ENCODE measurements around the gene LDLRAD3.

LDLRAD3 gene

DNA sequence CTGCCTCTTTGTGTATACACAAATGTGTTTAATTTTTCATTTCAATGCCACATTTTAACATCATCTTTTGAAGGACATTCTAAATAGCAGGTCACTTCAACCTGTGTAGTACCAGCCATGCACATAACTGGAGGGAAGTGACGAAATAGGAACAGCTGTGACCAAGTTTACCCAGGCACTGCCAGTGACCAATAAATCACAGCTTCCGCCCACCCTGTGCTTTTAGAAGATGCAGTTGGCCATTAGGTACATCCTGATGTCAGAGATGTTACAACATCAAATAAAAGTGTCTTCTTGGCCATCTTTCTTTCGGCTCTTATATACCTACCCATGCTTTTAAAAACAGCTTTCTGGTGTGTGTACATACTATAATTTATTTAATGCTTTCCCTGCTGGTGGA lies 7.8 kb downstream of the LDLRAD3 start:
- no peaks in the 10 kb centered on the region; the same call in 1 of the 2 replicates for H3K36me3 ChIP-seq (replicated peaks)
- DNase-seq (ENCODE audit: low spot score in 2 of 2) = no peak
- in situ Hi-C loops (cut with MboI; ENCODE audit: low sequenced_read_pairs) = no loop called here
- H3K4me3 ChIP-seq = no peak overlapping the region
- no peaks in the 10 kb centered on the region for H3K4me1 ChIP-seq
- no peaks in the 10 kb centered on the region for H3K27me3 ChIP-seq (ENCODE audit: low read depth)
- H3K9me3 ChIP-seq = no peaks in the 10 kb centered on the region

DNA sequence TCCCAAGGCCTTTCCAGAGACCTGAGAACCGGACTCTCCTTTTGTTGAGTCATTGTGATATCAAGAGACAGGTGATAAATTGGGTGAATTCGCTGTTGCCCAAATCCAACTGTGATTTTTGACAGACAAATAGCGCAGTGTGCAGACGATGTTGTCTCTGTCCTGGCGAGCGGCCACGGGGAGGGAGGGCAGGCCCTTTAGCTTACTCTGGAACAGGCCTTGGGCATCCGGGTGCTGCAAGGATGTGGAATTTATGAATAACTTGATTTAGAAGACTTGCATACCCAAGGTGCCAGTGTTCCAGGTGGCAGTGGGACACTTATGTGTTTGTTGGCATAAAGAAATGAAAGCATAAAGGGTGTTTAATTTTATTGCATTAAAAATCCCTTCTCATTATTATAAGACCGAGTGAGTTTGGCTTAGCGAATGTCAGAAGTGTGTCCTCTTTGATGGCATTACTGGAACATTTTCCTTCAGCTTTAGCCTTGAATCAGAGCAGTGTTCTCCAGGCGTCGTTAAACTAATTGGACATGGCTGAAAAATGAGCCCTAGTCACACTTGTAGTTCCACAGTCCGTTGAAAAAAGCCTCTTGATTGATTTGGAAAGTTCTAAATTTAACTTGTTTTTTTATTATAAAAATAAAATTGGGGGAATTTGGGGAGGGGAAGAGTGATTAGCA lies 9.4 kb downstream of the LDLRAD3 start:
- in situ Hi-C loops (cut with MboI; ENCODE audit: low sequenced_read_pairs) = no loop called here
- Histone ChIP-seq H3K9me3 (no peaks in the 10 kb centered on the region), H3K4me3 (no peak overlapping the region), H3K4me1 (no peaks in the 10 kb centered on the region), H3K36me3 (replicated peaks) (no peaks in the 10 kb centered on the region; the same call in 1 of the 2 replicates), H3K27me3 (ENCODE audit: low read depth) (no peaks in the 10 kb centered on the region)
- no peak for DNase-seq (ENCODE audit: low spot score in 2 of 2)

DNA sequence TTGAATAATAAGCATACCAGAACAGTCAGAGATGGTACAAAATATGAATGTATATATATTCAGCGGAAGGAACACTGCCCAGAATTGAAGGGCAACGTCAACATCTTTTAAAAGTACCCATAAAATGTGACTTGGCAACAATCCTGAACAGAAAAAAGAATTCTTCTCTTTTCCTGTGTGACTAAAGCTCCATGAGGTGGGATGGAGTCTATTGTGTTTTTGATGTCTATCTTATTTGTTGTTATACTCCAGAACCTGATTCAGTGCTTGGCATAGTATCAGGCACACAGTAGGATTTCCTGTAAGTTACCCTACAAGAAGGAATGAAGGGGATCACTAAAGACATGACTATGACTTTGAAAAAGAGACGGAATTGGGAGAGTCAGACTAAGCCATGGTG lies 10.3 kb downstream of the LDLRAD3 start:
- no peak for DNase-seq (ENCODE audit: low spot score in 2 of 2)
- no peaks in the 10 kb centered on the region for H3K4me1 ChIP-seq
- no peaks in the 10 kb centered on the region for H3K9me3 ChIP-seq
- H3K4me3 ChIP-seq = no peak overlapping the region
- in situ Hi-C loops (cut with MboI; ENCODE audit: low sequenced_read_pairs) = no loop called here
- no peaks in the 10 kb centered on the region for H3K27me3 ChIP-seq (ENCODE audit: low read depth)
- no peaks in the 10 kb centered on the region; the same call in 1 of the 2 replicates for H3K36me3 ChIP-seq (replicated peaks)

DNA sequence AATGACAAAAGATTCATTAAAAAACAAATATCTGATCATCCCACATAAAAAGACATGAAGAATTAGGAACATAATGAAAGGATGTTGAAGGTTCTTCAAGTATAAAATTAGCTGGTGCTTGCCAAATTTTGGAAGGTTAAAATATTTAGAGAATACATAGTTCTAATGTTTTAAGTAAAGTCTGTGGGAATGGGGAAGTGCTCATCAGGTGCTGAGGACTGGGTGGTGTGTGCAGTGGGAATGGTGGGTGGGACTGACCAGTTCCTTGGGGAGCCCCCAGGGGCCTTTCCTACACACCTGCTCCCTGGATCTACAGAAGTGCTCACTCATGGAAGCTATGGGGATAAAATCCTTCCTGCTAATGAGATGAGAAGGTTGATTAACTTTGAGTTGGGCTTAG lies 11.8 kb downstream of the LDLRAD3 start:
- Histone ChIP-seq H3K4me3 (no peak overlapping the region), H3K4me1 (no peaks in the 10 kb centered on the region), H3K36me3 (replicated peaks) (no peaks in the 10 kb centered on the region; the same call in 1 of the 2 replicates), H3K9me3 (no peaks in the 10 kb centered on the region), H3K27me3 (ENCODE audit: low read depth) (no peaks in the 10 kb centered on the region)
- in situ Hi-C loops (cut with MboI; ENCODE audit: low sequenced_read_pairs) = no loop called here
- no peak for DNase-seq (ENCODE audit: low spot score in 2 of 2)

DNA sequence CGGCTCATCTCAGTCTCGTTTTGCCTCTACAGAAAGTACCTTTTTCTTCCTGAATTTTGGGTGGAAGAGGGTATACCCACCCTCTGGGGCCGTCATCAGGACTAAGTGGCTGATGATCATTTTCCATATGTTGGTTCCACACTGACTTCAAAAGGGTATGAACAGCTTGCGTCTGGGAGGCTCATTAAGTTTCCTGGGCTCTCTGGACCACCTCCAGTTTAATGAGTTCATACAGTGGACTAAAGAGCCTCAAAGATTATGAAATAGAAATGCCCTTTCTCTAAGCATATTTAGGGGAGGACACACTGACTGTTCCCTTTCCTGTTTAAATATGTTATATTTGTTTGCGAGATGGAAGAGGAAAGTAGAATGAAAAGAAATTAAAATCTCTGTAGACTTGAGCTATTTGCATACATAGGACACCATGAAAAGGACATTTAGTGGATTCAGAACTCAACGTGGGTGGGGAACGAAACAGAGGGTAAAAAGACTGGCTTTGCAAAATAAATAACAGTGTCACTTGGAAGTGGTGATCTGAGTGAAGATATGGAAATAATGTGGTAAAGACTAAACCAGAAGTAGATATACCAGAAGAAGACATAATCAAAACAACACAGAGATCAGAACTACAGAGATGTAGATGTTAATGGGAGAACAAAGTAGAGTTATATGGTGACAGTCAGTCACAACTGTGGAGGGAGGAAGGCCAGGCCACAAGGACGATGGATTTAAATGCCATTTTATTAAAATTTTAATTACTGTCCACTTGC lies 18.7 kb downstream of the LDLRAD3 start:
- Histone ChIP-seq H3K36me3 (replicated peaks) (no peaks in the 10 kb centered on the region), H3K9me3 (no peaks in the 10 kb centered on the region), H3K27me3 (ENCODE audit: low read depth) (no peaks in the 10 kb centered on the region), H3K4me1 (no peaks in the 10 kb centered on the region; the same call in 1 of the 2 replicates), H3K4me3 (no peak overlapping the region)
- DNase-seq (ENCODE audit: low spot score in 2 of 2) = no peak
- in situ Hi-C loops (cut with MboI; ENCODE audit: low sequenced_read_pairs) = no loop called here

DNA sequence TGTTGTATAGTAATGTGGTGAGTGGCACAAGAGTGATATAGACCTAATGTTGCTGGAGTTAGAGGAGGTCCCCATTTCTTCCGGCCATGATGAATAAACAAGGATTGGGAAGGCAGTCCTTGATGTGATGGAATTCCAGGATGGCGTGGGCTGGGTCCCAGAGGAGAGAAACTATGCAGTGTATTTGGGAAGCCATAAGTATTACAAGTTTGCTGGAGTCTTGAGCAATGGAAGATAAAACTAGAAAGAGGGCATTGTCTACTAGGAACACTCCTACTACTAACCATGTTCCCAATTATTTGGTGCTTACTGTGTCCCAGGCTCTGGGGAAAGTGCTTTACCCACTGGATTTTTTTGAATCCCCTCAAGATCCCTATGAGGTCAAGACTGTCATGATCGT lies 20.0 kb downstream of the LDLRAD3 start:
- H3K36me3 ChIP-seq (replicated peaks) = no peaks in the 10 kb centered on the region
- H3K4me1 ChIP-seq = no peaks in the 10 kb centered on the region; the same call in 1 of the 2 replicates
- H3K9me3 ChIP-seq = no peaks in the 10 kb centered on the region
- H3K27me3 ChIP-seq (ENCODE audit: low read depth) = no peaks in the 10 kb centered on the region
- in situ Hi-C loops (cut with MboI; ENCODE audit: low sequenced_read_pairs) = no loop called here
- no peak overlapping the region for H3K4me3 ChIP-seq
- DNase-seq (ENCODE audit: low spot score in 2 of 2) = no peak

DNA sequence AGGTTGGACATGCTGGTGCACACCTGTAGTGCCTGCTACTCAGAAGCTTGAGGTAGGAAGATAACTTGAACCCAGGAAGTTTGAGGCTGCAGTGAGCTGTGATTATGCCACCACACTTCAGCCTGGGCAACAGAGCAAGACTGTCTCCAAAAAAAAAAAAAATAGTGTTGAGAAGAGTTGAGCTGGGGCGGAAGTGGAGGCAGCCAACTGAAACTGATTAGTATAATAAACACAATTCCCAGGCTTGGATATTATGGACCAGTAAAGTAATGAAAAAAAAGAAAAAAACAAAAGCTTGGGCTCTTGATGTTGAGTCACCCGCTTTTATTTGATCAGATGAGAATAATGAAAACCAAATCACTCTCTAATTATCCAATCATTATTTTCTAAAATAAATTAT lies 21.0 kb downstream of the LDLRAD3 start:
- in situ Hi-C loops (cut with MboI; ENCODE audit: low sequenced_read_pairs) = no loop called here
- no peak for DNase-seq (ENCODE audit: low spot score in 2 of 2)

DNA sequence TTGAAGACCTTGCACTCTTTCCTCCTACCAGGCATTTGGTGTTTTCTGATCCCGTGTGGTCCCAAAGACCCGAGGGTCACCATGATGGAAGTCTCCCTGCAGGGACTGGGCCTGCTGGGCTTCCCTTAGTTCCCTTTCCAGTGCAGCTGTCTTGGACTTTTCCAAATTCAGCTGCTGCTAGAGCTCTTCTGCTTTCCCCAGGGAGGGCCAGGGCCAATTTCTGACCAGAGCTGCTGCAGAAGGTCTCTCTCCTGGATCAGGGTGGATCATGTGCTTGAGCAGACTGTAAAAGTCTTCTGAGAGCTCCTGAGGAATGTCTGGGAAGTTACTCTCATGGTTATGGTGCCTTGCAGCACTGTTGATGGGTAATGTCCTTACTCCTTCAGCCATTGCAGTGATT lies 23.2 kb downstream of the LDLRAD3 start:
- Histone ChIP-seq H3K36me3 (replicated peaks) (no peaks in the 10 kb centered on the region), H3K4me3 (no peak overlapping the region), H3K27me3 (ENCODE audit: low read depth) (no peaks in the 10 kb centered on the region), H3K9me3 (no peaks in the 10 kb centered on the region), H3K4me1 (no peaks in the 10 kb centered on the region)
- DNase-seq (ENCODE audit: low spot score in 2 of 2) = no peak
- in situ Hi-C loops (cut with MboI; ENCODE audit: low sequenced_read_pairs) = no loop called here

More for the DNA sequence above, 21.0 kb downstream of the LDLRAD3 start:
- Histone ChIP-seq H3K9me3 (no peaks in the 10 kb centered on the region), H3K36me3 (replicated peaks) (no peaks in the 10 kb centered on the region), H3K27me3 (ENCODE audit: low read depth) (no peaks in the 10 kb centered on the region), H3K4me3 (no peak overlapping the region), H3K4me1 (no peaks in the 10 kb centered on the region; the same call in 1 of the 2 replicates)

DNA sequence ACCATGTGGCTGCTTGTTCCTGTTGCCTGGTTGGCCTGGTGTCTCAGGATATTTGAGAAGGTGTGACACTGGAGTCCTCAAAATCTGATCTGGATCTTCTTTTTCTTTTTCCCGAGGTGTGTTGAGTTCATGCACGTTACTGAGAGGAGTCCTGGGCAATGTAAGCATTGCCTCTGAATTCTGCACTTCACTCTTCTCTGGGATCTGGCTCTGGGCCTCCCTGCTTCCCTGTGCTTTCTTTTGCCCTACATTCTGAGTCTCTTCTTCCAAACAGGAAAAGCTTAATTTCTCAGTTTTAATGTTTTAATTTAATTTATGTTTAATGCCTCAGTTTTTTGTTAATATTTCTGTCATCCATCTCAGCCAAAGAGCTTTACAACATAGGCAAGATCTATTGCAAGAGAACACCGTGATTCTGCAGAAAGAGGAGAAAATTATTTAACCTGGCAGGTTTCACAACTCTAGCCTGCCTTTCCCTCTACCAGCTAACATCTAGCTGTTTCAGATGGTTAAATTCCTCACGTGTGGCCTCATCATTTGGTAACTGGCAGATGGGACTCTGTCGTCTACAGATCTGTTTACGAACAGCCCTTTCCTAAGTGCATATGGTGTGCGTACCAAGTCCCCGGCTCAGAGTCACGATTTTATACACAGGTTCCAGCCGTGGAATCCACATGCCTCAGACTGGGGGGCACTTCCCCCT lies 24.7 kb downstream of the LDLRAD3 start:
- Histone ChIP-seq H3K27me3 (ENCODE audit: low read depth) (no peaks in the 10 kb centered on the region), H3K4me3 (no peak overlapping the region), H3K9me3 (no peaks in the 10 kb centered on the region), H3K4me1 (no peaks in the 10 kb centered on the region), H3K36me3 (replicated peaks) (no peaks in the 10 kb centered on the region)
- DNase-seq (ENCODE audit: low spot score in 2 of 2) = no peak
- in situ Hi-C loops (cut with MboI; ENCODE audit: low sequenced_read_pairs) = no loop called here

DNA sequence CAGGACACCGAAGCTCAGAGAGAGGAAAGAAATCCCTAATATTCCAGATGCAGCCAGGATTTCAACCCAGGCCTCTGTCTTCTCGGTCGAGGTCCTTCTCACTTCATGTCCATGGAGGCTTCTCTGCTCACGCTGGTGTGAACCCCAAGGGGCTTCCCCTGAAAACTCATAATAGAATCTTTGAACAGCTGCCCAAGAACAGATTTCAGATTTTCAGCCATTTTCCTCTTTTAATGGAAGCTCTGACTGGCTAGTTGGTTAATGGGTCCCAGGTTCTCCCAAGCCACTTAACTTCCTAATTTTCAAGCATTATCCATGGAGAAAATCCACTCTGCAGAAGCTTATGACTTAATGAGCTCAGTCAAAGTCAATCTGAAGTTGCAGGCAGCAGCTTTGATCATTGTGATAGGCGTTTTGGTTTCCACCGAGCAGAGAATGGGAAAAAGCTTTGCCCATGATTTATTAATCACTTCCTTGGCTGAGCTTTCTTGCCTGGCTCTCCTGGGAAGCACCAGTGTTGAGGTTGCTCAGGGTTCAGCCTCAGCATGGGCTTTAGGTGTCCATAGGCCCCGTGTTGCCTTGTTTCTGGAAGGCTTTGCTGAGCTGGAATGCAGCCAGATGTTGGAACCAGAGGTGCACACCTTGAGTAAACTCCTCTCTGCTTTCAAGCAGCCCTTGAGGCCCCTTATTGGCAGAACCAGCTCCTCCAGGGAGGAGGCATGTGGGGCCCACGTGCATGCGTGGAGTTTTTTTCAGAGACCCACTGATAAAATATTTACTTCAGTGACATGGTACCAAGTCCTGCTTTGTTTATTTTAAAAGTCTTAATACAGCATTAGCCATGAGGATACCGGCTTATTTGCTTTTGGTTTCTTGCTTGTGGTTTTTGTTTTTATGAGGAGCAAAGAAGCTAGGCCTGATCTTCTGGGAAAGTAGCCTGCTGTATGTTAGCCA lies 25.5 kb downstream of the LDLRAD3 start:
- in situ Hi-C loops (cut with MboI; ENCODE audit: low sequenced_read_pairs) = no loop called here
- H3K4me1 ChIP-seq = no peaks in the 10 kb centered on the region
- DNase-seq (ENCODE audit: low spot score in 2 of 2) = no peak
- H3K27me3 ChIP-seq (ENCODE audit: low read depth) = no peaks in the 10 kb centered on the region
- H3K4me3 ChIP-seq = no peak overlapping the region
- no peaks in the 10 kb centered on the region for H3K36me3 ChIP-seq (replicated peaks)
- no peaks in the 10 kb centered on the region for H3K9me3 ChIP-seq

DNA sequence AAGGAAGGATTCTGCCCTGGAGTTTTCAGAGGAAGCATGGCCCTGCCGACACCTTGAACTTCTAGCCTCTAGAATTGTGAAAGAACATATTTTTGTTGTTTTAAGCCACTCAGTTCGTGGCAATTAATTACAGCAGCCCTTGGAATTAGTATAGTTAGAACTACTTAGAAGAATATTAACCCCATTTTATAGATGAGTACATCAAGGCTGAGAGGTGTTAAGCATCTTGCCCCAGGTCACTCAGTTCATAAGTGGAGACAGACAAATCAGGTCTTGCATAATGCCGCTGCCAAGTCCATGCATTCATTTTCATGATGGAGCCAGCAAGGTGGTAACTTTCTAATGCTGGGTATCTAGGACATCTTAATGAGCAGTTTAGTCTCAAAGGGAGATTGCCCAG lies 26.6 kb downstream of the LDLRAD3 start:
- no peak for DNase-seq (ENCODE audit: low spot score in 2 of 2)
- in situ Hi-C loops (cut with MboI; ENCODE audit: low sequenced_read_pairs) = no loop called here
- Histone ChIP-seq H3K27me3 (ENCODE audit: low read depth) (no peaks in the 10 kb centered on the region), H3K9me3 (no peaks in the 10 kb centered on the region), H3K36me3 (replicated peaks) (no peaks in the 10 kb centered on the region), H3K4me3 (no peak overlapping the region), H3K4me1 (no peaks in the 10 kb centered on the region)

- H3K4me1 ChIP-seq = no peaks in the 10 kb centered on the region
- H3K27me3 ChIP-seq (ENCODE audit: low read depth) = no peaks in the 10 kb centered on the region
- no peaks in the 10 kb centered on the region for H3K9me3 ChIP-seq
- no peak for DNase-seq (ENCODE audit: low spot score in 2 of 2)
- H3K4me3 ChIP-seq = no peak overlapping the region
- no peaks in the 10 kb centered on the region for H3K36me3 ChIP-seq (replicated peaks)
- in situ Hi-C loops (cut with MboI; ENCODE audit: low sequenced_read_pairs) = no loop called here
These were observed 28.1 kb downstream of the LDLRAD3 start for GRCh38 chr11:35971841-35972422.
